H1 (cell line): ENCODE data around the gene OGFOD1. TPM values are rescaled to one million over a fixed set of nuclear protein-coding genes. Genes with fewer than 3 reads are reported as not detected.

ENCODE experiments used
- ATF2 ChIP-seq: IDR thresholded peaks from 2 replicates; pipeline ENCODE4 v1.6.1; 2012; ENCODE audit warnings: low read length, inconsistent platforms
- CEBPB ChIP-seq: IDR thresholded peaks from 2 replicates; pipeline ENCODE4 v1.6.1; 2012; ENCODE audit warnings: low read depth, low read length
- GABPA ChIP-seq: IDR thresholded peaks from 2 replicates; pipeline ENCODE4 v1.6.1; 2011; ENCODE audit warnings: mild to moderate bottlenecking, low read length, moderate library complexity, borderline replicate concordance; ENCODE audit not compliant: insufficient read depth
- POU5F1 ChIP-seq: IDR thresholded peaks from 2 replicates; pipeline ENCODE4 v1.6.1; 2011; ENCODE audit warnings: low read depth, mild to moderate bottlenecking, low read length, moderate library complexity
- RNF2 ChIP-seq: fragments of 200-900, 300-1000 bp; sonication (generic); IDR thresholded peaks from 2 replicates; pipeline ENCODE4 v1.7.1; 2016; ENCODE audit warnings: borderline replicate concordance, low read depth, mild to moderate bottlenecking, antibody characterized with exemption, low read length; ENCODE audit not compliant: poor library complexity, severe bottlenecking; ENCODE audit errors: missing control alignments
- SRF ChIP-seq: IDR thresholded peaks from 2 replicates; pipeline ENCODE4 v1.6.1; 2011; ENCODE audit warnings: mild to moderate bottlenecking, low read depth, low read length, moderate library complexity
- polyA plus RNA-seq, 7 experiments: library from polyadenylated mRNA; depleted of rRNA in 3 of 7; stranded (reverse) in 5 of 7; unstranded in 2 of 7; fragments of >200 nt in 5 of 7; fragments of 200-250 nt in 2 of 7; gene quantifications; 1 replicate in 5 of 7; 2 replicates in 1 of 7; 4 replicates in 1 of 7; pipeline versions ENCODE4 v1.2.1 to v1.2.3, GENCODE V29; 2011 to 2013; ENCODE audit warnings: missing spikeins in 2 of 7, mixed read lengths in 2 of 7
- total RNA-seq: library from RNA; stranded (reverse); fragmentation: NEBNext Ultra II Directional; extraction: Animal tissue kit (Norgen Biotek cat#: 25700); gene quantifications from 2 replicates; pipeline ENCODE4 v1.2.1, GENCODE V29; 2021
- TF ChIP-seq, protein P1 (sequence below): fragments of 300-600 bp; sonication (generic); IDR thresholded peaks from 2 replicates; pipeline ENCODE4 v1.7.1; 2012; ENCODE audit warnings: low read length, moderate library complexity, mild to moderate bottlenecking, inconsistent platforms; ENCODE audit not compliant: insufficient replicate concordance
- TF ChIP-seq, protein P2 (sequence below): IDR thresholded peaks from 2 replicates; pipeline ENCODE4 v1.6.1; 2012; ENCODE audit warnings: inconsistent platforms

OGFOD1 gene
- total and polyA plus RNA-seq, 2 of the 8 experiments (the other 6 are each of a cell fraction or from before 2014, with no cell fraction given) = 24.6 to 61.4 TPM

GRCh38 chr16:56469748-56470147 lies 18.4 kb downstream of the OGFOD1 start (continued):
- TF ChIP-seq, protein P1, sequence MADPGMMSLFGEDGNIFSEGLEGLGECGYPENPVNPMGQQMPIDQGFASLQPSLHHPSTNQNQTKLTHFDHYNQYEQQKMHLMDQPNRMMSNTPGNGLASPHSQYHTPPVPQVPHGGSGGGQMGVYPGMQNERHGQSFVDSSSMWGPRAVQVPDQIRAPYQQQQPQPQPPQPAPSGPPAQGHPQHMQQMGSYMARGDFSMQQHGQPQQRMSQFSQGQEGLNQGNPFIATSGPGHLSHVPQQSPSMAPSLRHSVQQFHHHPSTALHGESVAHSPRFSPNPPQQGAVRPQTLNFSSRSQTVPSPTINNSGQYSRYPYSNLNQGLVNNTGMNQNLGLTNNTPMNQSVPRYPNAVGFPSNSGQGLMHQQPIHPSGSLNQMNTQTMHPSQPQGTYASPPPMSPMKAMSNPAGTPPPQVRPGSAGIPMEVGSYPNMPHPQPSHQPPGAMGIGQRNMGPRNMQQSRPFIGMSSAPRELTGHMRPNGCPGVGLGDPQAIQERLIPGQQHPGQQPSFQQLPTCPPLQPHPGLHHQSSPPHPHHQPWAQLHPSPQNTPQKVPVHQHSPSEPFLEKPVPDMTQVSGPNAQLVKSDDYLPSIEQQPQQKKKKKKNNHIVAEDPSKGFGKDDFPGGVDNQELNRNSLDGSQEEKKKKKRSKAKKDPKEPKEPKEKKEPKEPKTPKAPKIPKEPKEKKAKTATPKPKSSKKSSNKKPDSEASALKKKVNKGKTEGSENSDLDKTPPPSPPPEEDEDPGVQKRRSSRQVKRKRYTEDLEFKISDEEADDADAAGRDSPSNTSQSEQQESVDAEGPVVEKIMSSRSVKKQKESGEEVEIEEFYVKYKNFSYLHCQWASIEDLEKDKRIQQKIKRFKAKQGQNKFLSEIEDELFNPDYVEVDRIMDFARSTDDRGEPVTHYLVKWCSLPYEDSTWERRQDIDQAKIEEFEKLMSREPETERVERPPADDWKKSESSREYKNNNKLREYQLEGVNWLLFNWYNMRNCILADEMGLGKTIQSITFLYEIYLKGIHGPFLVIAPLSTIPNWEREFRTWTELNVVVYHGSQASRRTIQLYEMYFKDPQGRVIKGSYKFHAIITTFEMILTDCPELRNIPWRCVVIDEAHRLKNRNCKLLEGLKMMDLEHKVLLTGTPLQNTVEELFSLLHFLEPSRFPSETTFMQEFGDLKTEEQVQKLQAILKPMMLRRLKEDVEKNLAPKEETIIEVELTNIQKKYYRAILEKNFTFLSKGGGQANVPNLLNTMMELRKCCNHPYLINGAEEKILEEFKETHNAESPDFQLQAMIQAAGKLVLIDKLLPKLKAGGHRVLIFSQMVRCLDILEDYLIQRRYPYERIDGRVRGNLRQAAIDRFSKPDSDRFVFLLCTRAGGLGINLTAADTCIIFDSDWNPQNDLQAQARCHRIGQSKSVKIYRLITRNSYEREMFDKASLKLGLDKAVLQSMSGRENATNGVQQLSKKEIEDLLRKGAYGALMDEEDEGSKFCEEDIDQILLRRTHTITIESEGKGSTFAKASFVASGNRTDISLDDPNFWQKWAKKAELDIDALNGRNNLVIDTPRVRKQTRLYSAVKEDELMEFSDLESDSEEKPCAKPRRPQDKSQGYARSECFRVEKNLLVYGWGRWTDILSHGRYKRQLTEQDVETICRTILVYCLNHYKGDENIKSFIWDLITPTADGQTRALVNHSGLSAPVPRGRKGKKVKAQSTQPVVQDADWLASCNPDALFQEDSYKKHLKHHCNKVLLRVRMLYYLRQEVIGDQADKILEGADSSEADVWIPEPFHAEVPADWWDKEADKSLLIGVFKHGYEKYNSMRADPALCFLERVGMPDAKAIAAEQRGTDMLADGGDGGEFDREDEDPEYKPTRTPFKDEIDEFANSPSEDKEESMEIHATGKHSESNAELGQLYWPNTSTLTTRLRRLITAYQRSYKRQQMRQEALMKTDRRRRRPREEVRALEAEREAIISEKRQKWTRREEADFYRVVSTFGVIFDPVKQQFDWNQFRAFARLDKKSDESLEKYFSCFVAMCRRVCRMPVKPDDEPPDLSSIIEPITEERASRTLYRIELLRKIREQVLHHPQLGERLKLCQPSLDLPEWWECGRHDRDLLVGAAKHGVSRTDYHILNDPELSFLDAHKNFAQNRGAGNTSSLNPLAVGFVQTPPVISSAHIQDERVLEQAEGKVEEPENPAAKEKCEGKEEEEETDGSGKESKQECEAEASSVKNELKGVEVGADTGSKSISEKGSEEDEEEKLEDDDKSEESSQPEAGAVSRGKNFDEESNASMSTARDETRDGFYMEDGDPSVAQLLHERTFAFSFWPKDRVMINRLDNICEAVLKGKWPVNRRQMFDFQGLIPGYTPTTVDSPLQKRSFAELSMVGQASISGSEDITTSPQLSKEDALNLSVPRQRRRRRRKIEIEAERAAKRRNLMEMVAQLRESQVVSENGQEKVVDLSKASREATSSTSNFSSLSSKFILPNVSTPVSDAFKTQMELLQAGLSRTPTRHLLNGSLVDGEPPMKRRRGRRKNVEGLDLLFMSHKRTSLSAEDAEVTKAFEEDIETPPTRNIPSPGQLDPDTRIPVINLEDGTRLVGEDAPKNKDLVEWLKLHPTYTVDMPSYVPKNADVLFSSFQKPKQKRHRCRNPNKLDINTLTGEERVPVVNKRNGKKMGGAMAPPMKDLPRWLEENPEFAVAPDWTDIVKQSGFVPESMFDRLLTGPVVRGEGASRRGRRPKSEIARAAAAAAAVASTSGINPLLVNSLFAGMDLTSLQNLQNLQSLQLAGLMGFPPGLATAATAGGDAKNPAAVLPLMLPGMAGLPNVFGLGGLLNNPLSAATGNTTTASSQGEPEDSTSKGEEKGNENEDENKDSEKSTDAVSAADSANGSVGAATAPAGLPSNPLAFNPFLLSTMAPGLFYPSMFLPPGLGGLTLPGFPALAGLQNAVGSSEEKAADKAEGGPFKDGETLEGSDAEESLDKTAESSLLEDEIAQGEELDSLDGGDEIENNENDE = no peak
- TF ChIP-seq CEBPB (no peak), POU5F1 (no peak), GABPA (no peak), SRF (no peak), RNF2 (no peak), ATF2 (no peak)
- TF ChIP-seq, protein P2, sequence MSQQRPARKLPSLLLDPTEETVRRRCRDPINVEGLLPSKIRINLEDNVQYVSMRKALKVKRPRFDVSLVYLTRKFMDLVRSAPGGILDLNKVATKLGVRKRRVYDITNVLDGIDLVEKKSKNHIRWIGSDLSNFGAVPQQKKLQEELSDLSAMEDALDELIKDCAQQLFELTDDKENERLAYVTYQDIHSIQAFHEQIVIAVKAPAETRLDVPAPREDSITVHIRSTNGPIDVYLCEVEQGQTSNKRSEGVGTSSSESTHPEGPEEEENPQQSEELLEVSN = no peak
